ES-I3 (cell line): ENCODE data around the gene NSDHL.
"Not testable (repeated sequence)": the region's sequence is repeated elsewhere in the genome, so short reads cannot be mapped to it uniquely, and the experiment has no call there.

Experiments
- H3K36me3 ChIP-seq: 2 replicates; pipeline ENCODE4 v1.6.1; 2013; ENCODE audit warnings: mild to moderate bottlenecking, low read length, control low read depth, moderate library complexity; ENCODE audit not compliant: insufficient read depth
- H3K4me1 ChIP-seq: 2 replicates; pipeline ENCODE4 v1.6.1; 2013; ENCODE audit warnings: mild to moderate bottlenecking, control low read depth, low read length; ENCODE audit not compliant: insufficient read depth
- H3K9ac ChIP-seq: 2 replicates; pipeline ENCODE4 v1.6.1; 2013; ENCODE audit warnings: low read depth, mild to moderate bottlenecking, low read length, moderate library complexity
- H3K9me3 ChIP-seq: 2 replicates; pipeline ENCODE4 v1.6.1; 2013; ENCODE audit warnings: mild to moderate bottlenecking, low read length, moderate library complexity; ENCODE audit not compliant: control insufficient read depth, insufficient read depth

NSDHL gene

DNA sequence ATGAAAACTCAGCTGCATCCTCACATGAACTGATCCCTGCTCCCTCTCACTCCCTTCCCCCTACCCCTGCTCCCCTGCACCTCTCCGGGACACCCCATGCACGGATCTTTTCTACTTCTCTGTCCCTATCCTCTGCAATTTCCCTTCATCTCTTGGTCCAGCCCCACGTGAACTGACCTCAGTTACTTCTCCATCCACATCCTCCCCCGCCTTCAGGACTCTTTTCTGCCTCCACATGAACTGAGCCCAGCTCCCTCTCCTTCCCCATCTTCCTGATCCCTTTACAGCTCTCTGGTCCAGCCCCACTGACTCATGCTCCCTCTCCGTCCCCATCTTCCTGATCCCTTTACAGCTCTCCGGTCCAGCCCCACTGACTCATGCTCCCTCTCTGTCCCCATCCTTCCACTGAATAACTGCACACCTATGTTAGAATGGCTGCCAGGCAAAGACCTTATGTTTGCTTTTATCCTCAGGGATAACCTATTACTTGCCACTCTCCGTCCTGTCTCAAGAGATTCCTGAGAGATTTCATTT is 6.0 kb upstream of the NSDHL start:
- Histone ChIP-seq H3K9me3 (no peaks in the 10 kb centered on the region), H3K9ac (no peak overlapping the region)

GRCh38 chrX:152831391-152831790 is 528 bp downstream of the NSDHL start:
- H3K36me3 ChIP-seq: no peaks in the 10 kb centered on the region; the same call in 1 of the 2 replicates
- no peaks in the 10 kb centered on the region for H3K9me3 ChIP-seq
- H3K4me1 ChIP-seq: no peaks in the 10 kb centered on the region
- peak overlapping the region; percentile 87 for H3K9ac ChIP-seq

More for the DNA sequence above, 6.0 kb upstream of the NSDHL start:
- Histone ChIP-seq H3K4me1 (no peaks in the 10 kb centered on the region), H3K36me3 (no peaks in the 10 kb centered on the region)

DNA sequence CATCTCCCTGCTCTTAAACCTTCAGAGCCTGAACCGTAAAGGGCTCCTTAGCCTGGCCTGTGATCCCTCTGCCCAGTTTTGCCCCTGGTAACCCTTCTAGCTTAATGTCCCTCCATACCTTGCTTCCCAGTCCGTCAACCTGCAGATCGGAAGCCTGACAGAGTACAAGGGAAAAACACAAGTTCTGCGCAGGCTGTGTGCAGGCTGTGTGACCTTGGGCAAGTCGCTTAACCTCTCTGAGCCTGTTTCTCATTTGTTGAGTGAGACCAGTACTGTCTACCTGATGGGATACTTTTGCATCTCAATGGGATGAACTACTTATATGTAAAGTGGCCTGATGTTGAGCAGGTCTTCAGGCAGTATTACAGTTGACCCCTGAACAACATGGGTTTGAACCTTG is 1.7 kb downstream of the NSDHL start:
- no peaks in the 10 kb centered on the region; the same call in 1 of the 2 replicates for H3K36me3 ChIP-seq
- H3K9me3 ChIP-seq: no peaks in the 10 kb centered on the region
- no peaks in the 10 kb centered on the region for H3K4me1 ChIP-seq
- H3K9ac ChIP-seq: no peak overlapping the region

- Histone ChIP-seq H3K9ac (no peak overlapping the region), H3K9me3 (no peaks in the 10 kb centered on the region), H3K4me1 (no peaks in the 10 kb centered on the region), H3K36me3 (no peaks in the 10 kb centered on the region; the same call in 1 of the 2 replicates)
These were observed 2.5 kb downstream of the NSDHL start for GRCh38 chrX:152833378-152833777.

GRCh38 chrX:152835470-152835869 is 4.6 kb downstream of the NSDHL start:
- H3K9ac ChIP-seq, H3K9me3 ChIP-seq, H3K36me3 ChIP-seq, H3K4me1 ChIP-seq: not testable (repeated sequence)

GRCh38 chrX:152842772-152843338 is 12.0 kb downstream of the NSDHL start:
- Histone ChIP-seq H3K9me3 (no peaks in the 10 kb centered on the region), H3K9ac (no peak overlapping the region), H3K36me3 (peaks cover 6% of the 10 kb centered on the region; the same call in 1 of the 2 replicates), H3K4me1 (no peaks in the 10 kb centered on the region)

DNA sequence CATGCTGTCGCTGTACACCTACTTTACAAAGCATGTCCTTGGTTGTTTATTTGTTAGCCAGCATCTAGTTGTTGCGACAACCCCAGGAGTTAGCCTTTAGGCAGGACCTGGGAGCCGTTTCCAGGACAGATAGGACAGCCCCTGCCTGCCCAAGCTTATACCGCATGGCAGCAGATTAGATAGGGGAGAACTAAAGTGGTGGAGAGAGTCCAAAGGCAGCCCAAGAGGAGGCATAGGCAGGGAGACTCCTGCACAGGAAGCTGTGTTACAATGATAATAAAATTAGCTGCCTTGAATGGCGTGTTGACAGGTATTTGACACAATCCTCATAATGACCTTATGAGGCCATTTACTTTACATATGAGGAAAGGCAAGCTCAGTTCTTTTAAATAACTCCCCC is 13.0 kb downstream of the NSDHL start:
- H3K36me3 ChIP-seq: peaks cover 6% of the 10 kb centered on the region; the same call in 1 of the 2 replicates
- H3K9me3 ChIP-seq: no peaks in the 10 kb centered on the region
- no peaks in the 10 kb centered on the region for H3K4me1 ChIP-seq
- H3K9ac ChIP-seq: no peak overlapping the region

DNA sequence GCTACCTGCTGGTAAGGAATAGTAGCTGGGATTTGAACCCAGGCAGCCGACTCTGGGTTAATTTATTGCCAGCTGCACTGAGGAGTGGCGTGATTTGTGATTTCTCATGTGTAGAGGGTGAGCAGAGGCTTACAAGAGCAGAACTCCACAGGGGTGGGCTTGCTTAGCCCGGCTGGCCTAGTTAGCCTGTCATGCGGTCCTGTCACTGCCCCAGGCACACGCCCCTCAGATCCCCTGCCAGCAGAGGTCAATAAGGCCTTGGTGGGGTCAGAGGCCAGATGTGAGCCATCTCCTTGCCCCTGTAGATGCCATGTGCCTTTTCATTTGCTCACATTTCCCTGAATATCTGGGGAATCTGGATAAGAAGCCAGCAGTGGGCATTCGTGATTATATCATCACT is 13.4 kb downstream of the NSDHL start:
- H3K9ac ChIP-seq: no peak overlapping the region
- H3K36me3 ChIP-seq: peaks cover 6% of the 10 kb centered on the region; the same call in 1 of the 2 replicates
- no peaks in the 10 kb centered on the region for H3K9me3 ChIP-seq
- H3K4me1 ChIP-seq: no peaks in the 10 kb centered on the region

DNA sequence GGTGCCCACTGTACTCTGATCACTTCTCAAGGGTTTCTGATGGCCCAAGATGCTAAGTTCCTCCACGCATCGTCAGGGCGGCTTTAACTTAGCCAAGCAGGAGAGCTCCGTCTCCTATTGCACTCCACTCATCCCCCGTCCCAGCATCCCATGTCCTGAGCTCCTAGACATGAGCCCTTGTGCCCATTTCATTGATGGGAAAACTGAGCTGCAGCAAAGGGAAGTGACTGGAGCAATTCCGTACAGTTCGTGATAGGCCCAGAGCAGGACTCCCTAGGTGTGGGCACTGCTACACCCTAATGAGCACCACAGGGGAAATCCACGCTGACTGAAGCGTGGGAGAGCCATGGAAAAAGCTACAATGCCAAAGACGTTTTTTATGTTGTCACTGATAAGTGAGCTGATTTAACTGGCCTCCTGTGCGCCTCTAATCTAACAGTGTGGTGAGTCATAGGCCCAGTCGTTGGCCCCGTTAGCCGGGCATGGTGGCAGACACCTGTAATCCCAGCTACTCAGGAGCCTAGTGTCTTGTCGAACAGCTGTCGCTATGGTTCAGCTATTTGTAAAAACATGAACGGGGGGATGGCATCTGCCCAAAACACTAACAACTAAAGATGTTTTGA is 14.9 kb downstream of the NSDHL start:
- Histone ChIP-seq H3K9ac (no peak overlapping the region), H3K36me3 (peaks cover 9% of the 10 kb centered on the region; the same call in 1 of the 2 replicates), H3K4me1 (no peaks in the 10 kb centered on the region), H3K9me3 (no peaks in the 10 kb centered on the region)

DNA sequence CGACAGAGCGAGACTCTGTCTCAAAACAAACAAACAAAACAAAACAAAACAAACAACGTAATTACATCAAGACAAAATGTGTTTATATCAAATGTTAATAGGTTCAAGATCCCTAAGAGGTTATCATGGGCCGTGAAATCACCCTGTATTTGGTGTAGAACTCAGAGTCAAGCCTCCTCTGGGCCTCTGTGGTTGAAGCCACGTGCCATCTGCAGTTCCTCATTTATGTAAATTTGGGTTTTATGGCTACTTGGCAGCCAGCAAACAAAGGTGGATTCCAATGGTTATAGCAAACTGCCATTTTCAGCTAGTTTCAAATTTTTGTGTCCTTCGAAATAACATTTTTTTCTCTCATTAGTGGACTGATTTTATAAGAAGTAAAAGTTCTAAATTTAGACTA is 16.4 kb downstream of the NSDHL start:
- H3K9me3 ChIP-seq: no peaks in the 10 kb centered on the region
- peaks cover 9% of the 10 kb centered on the region; the same call in 1 of the 2 replicates for H3K36me3 ChIP-seq
- no peak overlapping the region for H3K9ac ChIP-seq
- H3K4me1 ChIP-seq: no peaks in the 10 kb centered on the region

GRCh38 chrX:152850465-152850864 is 19.6 kb downstream of the NSDHL start:
- peaks cover 5% of the 10 kb centered on the region; the same call in 1 of the 2 replicates for H3K36me3 ChIP-seq
- H3K9me3 ChIP-seq: no peaks in the 10 kb centered on the region
- H3K9ac ChIP-seq: no peak overlapping the region
- no peaks in the 10 kb centered on the region for H3K4me1 ChIP-seq

- Histone ChIP-seq H3K9ac (no peak overlapping the region), H3K4me1 (no peaks in the 10 kb centered on the region), H3K9me3 (no peaks in the 10 kb centered on the region), H3K36me3 (peaks cover 5% of the 10 kb centered on the region; the same call in 1 of the 2 replicates)
These were observed 23.1 kb downstream of the NSDHL start for GRCh38 chrX:152853986-152854385.

GRCh38 chrX:152861116-152861515 is 30.3 kb downstream of the NSDHL start:
- no peaks in the 10 kb centered on the region for H3K9me3 ChIP-seq
- H3K36me3 ChIP-seq: peaks cover 2% of the 10 kb centered on the region; the same call in 1 of the 2 replicates

DNA sequence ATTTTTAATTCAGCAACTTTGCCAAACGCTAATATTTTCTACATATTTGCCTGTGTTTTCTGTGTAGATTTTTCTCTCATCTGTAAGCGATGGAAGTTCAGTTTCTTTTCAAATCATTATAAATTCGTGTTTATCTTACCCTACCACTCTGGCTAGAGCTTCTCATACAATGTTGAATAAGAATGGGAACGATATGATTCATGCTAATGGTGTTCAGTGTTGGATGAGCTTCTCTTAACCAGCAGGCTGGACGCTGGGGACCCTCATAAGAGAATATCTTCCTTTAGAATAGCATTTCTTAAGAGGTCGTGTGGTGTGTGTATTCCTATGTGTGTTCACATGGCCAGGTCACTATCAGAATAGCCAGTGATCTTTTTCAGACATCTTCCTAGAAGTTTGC is 31.0 kb downstream of the NSDHL start:
- H3K4me1 ChIP-seq: no peaks in the 10 kb centered on the region
- H3K9ac ChIP-seq: no peak overlapping the region
- peaks cover 2% of the 10 kb centered on the region; the same call in 1 of the 2 replicates for H3K36me3 ChIP-seq
- no peaks in the 10 kb centered on the region for H3K9me3 ChIP-seq

More at GRCh38 chrX:152861116-152861515, 30.3 kb downstream of the NSDHL start:
- no peak overlapping the region for H3K9ac ChIP-seq
- no peaks in the 10 kb centered on the region for H3K4me1 ChIP-seq
